GM20000 (cell line): Measurements from ENCODE around the gene CHSY1.
"Not testable (repeated sequence)": the region's sequence is repeated elsewhere in the genome, so short reads cannot be mapped to it uniquely, and the experiment has no call there.

Experiments
- DNase-seq: peaks from one replicate; pipeline ENCODE4 v3.0.0; 2012; ENCODE audit warnings: low spot score
- CTCF ChIP-seq: IDR thresholded peaks from 2 replicates; pipeline ENCODE4 v1.5.1; 2012; ENCODE audit warnings: mild to moderate bottlenecking, control low read depth; ENCODE audit errors: extremely low read depth, missing control alignments

Gene CHSY1

GRCh38 chr15:101131489-101132389 is 120.1 kb downstream of the CHSY1 start:
- no peak for DNase-seq
- TF ChIP-seq CTCF, result no peak

- DNase-seq, result no peak
- TF ChIP-seq CTCF, result no peak
Measured at GRCh38 chr15:101129851-101130380, 121.9 kb downstream of the CHSY1 start.

GRCh38 chr15:101128221-101129015 is 123.4 kb downstream of the CHSY1 start:
- DNase-seq, result no peak
- TF ChIP-seq CTCF, result no peak

DNA sequence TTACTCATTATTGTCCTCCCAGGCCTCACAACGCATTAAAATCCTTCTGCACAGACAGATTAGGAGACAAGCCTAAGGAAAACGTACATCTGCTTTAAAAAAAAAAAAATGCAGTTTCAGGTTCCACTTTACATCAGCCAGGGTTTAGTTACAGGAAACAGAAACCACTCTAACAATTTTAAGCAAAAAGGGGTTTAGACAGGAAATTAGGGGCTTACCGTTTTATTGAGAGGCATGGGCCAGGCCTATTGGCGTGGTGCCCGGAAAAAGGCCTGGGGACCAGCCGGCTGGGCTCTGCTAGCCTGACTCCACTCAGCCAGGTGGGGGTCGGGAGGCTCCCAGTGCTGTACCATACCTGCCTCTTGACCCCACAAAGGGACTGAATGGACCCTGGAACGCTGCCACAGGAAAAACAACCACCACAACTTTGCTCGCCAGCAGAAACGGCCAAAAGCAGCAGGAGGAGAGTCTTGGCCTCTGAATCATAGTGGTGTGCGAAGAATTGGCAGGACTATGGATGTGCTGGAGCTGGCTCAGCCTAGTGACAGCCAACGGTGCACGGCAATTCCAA is 124.3 kb downstream of the CHSY1 start:
- peak; percentile 64 for DNase-seq
- TF ChIP-seq CTCF, result no peak

GRCh38 chr15:101126618-101127505 is 125.0 kb downstream of the CHSY1 start:
- no peak for DNase-seq
- no peak for TF ChIP-seq CTCF

- DNase-seq, result not testable (repeated sequence)
Measured at GRCh38 chr15:101125881-101126428, 125.9 kb downstream of the CHSY1 start.
